GM18867 (cell line): Measurements from ENCODE around the gene ZNF789.
"Not testable (repeated sequence)": the region's sequence is repeated elsewhere in the genome, so short reads cannot be mapped to it uniquely, and the experiment has no call there.

ENCODE experiments used
- ATAC-seq: cut with Tn5 transposase; IDR thresholded peaks from one replicate; pipeline ENCODE4 v1.9.1; 2021; ENCODE audit warnings: mild to moderate bottlenecking, moderate library complexity; ENCODE audit not compliant: unreplicated experiment

The ZNF789 gene

GRCh38 chr7:99472561-99473314 is at the start of gene ZNF789:
Gene ZNF789 (plus strand): TSS chr7:99472890. CDS start chr7:99476457, 3,567 bp downstream.
- peak; percentile 96 for ATAC-seq

- no peak for ATAC-seq
Observed at GRCh38 chr7:99424932-99425730, 47.6 kb upstream of the ZNF789 start.

GRCh38 chr7:99428972-99429566 is 43.6 kb upstream of the ZNF789 start:
- no peak for ATAC-seq

DNA sequence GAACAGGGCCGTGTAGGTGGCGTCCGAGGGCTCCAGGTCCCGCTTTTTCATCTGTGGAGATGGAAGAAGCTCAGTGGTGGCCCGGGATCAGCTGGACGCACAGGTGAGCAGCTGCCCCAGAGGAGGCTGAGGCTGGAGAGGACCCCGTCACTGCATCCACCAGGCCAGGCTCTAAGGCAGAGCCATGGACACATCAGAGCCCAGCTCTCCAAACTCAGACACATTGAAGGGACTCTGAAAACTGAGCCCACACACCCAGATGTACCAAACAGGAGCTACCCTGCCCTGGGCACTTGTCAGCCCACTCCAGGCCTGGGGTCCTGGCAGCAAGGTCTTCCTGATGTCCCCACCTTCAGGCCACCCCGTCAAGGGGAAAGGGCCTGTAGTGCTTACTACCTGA is 42.9 kb upstream of the ZNF789 start:
- no peak for ATAC-seq

DNA sequence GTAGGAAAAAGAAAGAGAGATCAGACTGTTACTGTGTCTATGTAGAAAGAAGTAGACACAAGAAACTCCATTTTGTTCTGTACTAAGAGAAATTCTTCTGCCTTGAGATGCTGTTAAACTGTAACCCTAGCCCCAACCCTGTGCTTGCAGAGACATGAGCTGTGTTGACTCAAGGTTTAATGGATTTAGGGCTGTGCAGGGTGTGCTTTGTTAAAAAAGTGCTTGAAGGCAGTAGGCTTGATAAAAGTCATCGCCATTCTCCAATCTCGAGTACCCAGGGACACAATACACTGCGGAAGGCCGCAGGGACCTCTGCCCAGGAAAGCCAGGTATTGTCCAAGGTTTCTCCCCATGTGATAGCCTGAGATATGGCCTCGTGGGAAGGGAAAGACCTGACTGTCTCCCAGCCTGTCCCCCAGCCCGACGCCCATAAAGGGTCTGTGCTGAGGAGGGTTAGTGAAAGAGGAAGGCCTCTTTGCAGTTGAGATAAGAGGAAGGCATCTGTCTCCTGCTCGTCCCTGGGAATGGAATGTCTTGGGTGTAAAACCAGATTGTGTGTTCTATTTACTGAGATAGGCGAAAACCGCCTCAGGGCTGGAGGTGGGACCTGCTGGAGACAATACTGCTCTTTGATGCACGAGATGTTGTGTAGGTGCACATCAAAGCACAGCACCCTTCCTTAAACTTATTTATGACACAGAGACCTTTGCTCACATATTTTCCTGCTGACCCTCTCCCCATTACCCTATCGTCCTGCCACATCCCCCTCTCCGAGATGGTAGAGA is 40.7 kb upstream of the ZNF789 start:
- not testable (repeated sequence) for ATAC-seq

DNA sequence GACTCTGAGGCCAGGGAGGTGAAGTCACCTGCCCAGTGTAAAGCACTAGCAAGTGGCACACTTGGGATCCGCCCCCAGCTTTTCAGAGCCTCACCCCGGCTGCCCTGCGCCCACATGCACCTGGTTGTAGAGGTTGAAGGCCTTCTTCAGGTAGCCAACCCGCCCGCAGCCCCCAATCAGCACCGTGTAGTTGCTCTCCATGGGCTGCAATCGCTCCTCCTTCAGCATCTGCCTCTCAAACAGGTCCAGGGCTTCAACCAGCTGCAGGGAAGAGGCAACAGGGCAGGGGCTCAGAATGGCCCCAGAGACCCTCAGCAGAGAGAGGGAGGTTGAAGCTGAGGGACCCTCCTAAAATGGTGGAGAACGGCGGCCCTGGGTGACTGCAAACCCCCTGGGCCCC is 39.5 kb upstream of the ZNF789 start:
- no peak for ATAC-seq

DNA sequence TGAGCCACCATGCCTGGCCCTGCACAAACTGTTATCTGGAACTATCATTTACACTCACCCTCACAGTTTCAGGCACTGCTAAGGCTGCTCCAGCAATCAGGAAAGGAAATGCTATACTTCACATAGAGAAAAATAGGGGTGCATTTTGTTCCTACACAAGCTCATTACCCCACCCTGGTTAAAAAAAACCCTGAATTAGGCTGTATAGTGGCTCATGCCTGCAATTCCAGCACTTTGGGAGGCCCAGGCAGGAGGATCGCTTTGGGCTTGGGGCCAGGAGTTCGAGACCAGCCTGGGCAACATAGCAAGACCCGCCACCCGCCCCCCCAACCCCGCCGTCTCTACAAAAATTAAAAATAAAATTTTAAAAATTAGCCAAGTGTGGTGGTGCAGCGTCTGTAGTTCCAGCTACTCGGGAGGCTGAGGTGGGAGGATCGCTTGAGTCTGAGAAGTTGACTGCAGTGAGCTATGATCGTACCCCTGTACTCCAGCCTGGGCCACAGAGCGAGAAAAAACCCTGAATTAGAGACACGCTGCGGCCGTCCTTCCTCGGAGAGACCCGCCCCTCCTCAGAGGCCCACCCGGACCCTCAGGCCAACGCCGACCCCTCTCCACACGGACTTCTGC is 34.6 kb upstream of the ZNF789 start:
- ATAC-seq: peak; percentile 4

- ATAC-seq: peak; percentile 92
Observed at GRCh38 chr7:99438573-99439480, 33.9 kb upstream of the ZNF789 start, which contains the start of the genes CPSF4 and PTCD1. Gene CPSF4 (plus strand): TSS chr7:99438943. CDS start chr7:99439083, 140 bp downstream. Gene PTCD1 (minus strand): TSS chr7:99438798. CDS start chr7:99435242, 3,556 bp downstream.

- ATAC-seq: no peak
Observed at GRCh38 chr7:99440195-99440594, 32.5 kb upstream of the ZNF789 start.

GRCh38 chr7:99446096-99446495 is 26.6 kb upstream of the ZNF789 start:
- ATAC-seq: no peak

DNA sequence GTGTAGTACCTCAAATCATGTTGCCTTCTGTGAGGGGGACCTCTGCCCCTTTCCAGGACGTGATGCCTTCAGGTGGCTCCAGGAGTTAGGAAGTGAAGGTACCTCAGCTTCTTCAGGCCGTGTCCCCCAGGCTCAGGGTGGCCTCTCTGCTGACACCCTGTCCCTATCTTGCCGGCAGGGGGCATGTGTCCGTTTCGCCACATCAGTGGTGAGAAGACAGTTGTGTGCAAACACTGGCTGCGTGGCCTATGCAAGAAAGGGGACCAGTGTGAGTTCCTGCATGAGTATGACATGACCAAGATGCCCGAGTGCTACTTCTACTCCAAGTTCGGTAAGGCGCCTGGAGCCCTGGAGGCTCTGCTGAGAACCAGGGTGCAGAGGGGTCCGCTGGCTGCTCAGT is 24.7 kb upstream of the ZNF789 start:
- ATAC-seq: no peak

- ATAC-seq: no peak
Observed at GRCh38 chr7:99448855-99449254, 23.8 kb upstream of the ZNF789 start.

DNA sequence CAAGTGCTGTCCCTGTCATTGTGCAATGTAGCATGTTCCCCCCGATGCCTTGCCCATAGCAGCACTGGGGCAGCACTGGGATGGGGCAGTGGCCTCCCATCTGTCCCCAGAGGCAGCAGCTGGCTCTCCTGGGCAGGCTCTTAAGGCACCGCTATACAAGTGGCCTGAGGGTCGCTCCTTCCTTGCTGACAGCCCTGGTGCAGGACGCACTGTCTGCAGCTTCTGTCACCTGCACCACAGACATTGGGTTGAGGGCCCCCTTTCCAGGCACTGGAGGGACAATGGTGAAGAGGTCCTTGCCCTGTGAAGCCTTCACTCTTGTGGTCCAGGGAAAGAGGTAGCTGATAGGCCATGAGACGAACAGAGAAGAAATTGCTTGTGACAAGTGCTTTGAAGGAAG is 23.4 kb upstream of the ZNF789 start:
- no peak for ATAC-seq

- ATAC-seq: no peak
Observed at GRCh38 chr7:99451936-99452335, 20.8 kb upstream of the ZNF789 start.

DNA sequence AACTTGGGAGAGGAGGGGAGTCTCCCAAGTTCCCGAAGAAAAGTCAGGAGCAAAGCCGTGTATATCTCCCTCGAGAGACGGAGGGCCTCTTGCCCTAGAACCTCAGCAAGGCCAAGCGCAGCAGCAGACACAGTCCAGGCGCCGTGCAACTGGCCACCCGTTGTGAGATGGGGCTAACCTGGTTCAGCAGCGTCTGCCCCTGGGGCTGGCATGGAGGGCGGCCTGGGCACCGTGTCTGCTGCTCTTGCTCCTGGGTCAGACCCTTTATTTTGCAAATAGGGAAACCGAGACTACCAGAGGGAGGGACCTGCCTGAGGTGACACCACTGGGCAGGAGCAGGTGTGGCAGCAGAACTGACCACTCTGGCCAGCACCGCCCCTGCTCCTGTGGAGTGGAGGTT is 20.1 kb upstream of the ZNF789 start:
- no peak for ATAC-seq

DNA sequence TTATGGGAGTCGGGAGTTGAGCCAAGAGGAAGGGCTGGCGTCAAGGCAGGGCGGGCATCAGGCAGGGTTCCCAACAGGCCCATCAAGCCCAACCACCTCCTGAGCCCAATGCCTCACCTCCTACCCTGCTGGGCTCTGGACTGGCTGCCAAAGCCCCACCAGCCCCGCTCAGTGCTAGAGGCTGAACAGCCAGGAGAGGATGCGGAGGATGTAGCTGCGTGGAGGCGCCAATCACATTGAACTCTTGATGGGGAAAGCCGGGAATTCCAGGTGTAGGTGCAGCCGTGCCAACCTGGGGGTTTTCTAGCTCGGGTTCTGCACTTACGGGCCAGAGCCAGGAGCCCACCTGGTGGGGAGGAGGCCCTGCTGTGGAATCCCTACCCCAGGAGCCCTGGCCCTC is 19.6 kb upstream of the ZNF789 start:
- ATAC-seq: no peak

DNA sequence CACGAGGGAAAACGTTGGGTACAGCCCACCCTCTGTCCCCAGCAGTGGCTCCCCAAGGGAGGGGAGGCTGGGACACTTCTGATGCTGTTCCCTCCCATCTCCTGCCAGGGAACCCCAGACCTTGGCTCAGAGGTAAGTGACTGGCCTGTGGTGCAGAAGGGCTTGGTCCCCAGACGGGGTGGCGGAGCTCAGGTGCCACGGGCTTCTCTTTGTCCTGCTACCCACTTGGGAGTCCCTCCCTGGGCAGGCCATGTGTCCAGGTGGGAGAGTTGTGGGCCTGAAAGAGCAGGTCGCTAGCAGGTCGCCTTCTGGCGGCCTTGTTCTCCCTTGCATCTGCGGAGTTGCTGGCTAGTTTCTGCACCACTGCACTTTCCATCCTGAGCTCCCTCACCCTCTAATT is 16.8 kb upstream of the ZNF789 start:
- ATAC-seq: no peak

DNA sequence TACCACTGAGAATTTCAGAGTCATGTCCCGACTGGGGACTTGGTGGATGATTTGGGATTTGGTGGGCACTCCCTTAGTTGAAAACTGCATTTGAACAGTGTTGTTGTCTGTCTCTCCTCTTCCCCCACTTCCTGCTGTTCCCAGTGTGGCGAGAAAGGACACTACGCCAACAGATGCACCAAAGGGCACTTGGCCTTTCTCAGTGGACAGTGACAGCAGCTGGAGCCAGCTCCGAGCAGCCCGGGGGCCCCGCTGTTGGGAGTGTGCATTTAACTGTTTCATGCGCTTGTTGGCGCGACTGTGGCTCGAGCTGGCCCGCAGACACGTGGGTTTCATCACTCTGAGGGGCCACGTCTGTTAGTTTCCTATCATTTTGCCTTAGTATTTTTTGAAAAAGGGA is 16.4 kb upstream of the ZNF789 start:
- ATAC-seq: no peak

DNA sequence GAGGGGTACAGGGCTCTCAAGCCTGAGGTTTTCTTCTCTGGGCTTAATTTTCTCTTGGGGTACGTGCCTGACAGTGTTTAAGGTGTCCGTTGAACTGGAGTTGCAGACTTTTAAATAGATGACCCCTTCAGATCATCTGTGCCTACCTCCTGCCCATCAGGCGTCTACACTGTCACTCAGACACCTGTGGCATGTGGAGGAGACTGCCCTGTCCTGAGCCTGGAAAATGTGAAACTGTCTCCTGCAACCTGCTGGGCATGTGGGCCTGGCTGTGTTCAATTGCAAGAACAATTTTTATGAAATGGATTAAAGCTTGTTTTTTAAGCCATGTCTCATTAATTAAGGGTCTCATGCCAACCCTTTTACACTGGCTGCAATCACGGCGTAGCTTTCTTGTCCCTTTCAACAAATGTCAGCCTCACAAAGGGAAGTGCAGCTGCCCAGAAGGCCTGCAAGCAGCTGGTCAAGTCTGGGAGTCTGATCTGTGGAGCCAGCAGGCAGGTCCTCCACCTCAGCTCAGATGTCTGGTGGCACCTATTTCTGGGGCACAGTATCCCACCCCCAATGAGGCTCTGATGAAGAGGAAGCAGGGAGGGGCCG is 15.5 kb upstream of the ZNF789 start:
- ATAC-seq: no peak
